ENCODE measurements around the gene ACSBG1.
"Not testable (repeated sequence)": the region's sequence is repeated elsewhere in the genome, so short reads cannot be mapped to it uniquely, and the experiment has no call there.

ACSBG1 gene

DNA sequence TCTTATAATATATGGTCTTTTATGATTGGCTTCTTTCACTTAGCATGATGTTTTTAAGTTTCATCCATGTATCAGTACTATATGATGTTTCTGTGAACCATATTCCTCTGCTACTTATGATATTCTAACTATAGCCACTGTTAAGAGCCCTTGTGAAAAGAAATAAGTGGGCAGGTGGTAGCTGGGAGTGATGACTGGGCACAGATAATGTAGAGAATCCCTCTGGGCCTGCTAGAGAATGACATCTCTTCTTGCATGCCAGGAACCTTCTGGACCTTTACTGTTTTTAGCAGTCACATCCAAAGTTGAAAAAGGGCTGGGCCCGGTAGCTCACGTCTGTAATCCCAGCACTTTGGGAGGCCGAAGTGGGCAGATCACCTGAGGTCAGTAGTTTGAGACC, 75.0 kb downstream of the ACSBG1 start:
- H3K4me3 ChIP-seq (ENCODE audit: low read depth, low read length): no peak overlapping the region
- in situ Hi-C loops (cut with HindIII; ENCODE audit: low sequenced_read_pairs): no loop called here
- DNase-seq (ENCODE audit: low read depth, low spot score): no peak
- TF ChIP-seq, protein P1, sequence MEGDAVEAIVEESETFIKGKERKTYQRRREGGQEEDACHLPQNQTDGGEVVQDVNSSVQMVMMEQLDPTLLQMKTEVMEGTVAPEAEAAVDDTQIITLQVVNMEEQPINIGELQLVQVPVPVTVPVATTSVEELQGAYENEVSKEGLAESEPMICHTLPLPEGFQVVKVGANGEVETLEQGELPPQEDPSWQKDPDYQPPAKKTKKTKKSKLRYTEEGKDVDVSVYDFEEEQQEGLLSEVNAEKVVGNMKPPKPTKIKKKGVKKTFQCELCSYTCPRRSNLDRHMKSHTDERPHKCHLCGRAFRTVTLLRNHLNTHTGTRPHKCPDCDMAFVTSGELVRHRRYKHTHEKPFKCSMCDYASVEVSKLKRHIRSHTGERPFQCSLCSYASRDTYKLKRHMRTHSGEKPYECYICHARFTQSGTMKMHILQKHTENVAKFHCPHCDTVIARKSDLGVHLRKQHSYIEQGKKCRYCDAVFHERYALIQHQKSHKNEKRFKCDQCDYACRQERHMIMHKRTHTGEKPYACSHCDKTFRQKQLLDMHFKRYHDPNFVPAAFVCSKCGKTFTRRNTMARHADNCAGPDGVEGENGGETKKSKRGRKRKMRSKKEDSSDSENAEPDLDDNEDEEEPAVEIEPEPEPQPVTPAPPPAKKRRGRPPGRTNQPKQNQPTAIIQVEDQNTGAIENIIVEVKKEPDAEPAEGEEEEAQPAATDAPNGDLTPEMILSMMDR (IDR thresholded peaks at IDR 0.05; ENCODE audit: low read depth, low read length): no peak

DNA sequence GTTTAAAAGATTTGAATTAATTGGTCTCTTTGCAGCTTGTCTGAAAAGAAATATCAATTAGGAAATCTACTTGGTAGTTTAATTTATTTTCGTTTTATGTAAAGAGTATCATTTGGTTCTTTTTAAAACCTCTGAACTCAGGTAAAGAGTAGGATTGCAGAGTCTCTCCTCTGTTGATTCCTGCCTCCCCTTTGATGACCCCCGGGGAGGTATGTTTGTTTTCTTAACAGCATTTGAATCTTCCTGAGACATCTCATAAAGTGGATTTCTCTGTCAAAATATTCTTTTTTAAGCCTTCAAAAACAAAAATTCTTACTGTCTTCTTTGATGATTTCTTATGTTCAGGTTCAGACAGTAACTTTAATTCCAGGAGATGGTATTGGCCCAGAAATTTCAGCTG, 77.2 kb downstream of the ACSBG1 start:
- no peak for DNase-seq (ENCODE audit: low read depth, low spot score)
- TF ChIP-seq, protein P1 (IDR thresholded peaks at IDR 0.05; ENCODE audit: low read depth, low read length): no peak
- in situ Hi-C loops (cut with HindIII; ENCODE audit: low sequenced_read_pairs): no loop called here
- H3K4me3 ChIP-seq (ENCODE audit: low read depth, low read length): no peak overlapping the region

DNA sequence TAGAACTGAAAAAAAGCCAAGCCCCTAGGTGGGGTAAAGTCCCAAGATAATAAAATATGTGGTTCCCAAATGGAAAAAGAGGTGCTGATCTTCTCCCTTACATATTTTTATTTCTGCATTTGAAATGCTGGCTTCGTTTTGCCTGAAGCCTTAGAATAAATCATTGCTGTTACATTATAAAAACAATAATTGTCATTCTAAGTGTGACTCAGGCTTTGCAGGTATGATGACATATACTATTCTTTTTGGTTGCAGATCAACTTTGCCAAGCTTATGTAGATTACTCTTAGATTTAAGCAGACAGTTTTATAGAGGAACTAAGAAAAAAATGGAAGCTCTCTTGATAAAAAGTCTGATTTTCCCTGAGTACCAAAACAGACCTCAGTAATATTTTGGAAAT, 77.7 kb downstream of the ACSBG1 start:
- in situ Hi-C loops (cut with HindIII; ENCODE audit: low sequenced_read_pairs): no loop called here
- no peak for DNase-seq (ENCODE audit: low read depth, low spot score)
- TF ChIP-seq, protein P1 (IDR thresholded peaks at IDR 0.05; ENCODE audit: low read depth, low read length): no peak

DNA sequence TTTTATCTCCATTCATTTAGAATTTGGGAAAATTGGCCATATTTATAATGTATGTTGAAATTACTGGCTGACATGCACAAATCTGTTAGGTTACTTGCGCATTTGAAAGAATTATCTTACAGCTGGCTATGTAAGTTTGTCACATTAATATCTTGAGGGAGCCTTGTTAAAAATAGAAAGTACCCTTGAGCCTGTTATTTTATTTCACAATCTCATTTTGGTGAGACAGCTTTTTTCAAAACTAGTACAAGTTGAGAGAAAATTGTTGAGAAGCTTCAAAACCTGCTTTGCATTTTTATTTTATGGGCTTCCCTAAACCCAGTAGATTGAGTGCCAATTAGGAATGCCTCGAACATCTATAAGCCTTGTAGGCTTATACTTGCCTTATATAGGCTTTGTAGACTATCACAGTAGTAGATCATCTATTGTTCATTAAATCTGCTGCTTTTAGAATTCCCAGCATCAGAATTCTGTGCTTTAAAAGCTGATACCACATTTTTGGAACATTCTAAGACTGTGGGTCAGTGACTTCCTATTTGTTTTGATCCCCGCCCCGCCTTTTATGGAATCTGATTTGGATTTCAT, 78.9 kb downstream of the ACSBG1 start:
- TF ChIP-seq, protein P1 (IDR thresholded peaks at IDR 0.05; ENCODE audit: low read depth, low read length): no peak
- DNase-seq (ENCODE audit: low read depth, low spot score): no peak
- in situ Hi-C loops (cut with HindIII; ENCODE audit: low sequenced_read_pairs): no loop called here
- H3K4me3 ChIP-seq (ENCODE audit: low read depth, low read length): no peak overlapping the region

More for the DNA sequence above, 77.7 kb downstream of the ACSBG1 start:
- no peak overlapping the region for H3K4me3 ChIP-seq (ENCODE audit: low read depth, low read length)

DNA sequence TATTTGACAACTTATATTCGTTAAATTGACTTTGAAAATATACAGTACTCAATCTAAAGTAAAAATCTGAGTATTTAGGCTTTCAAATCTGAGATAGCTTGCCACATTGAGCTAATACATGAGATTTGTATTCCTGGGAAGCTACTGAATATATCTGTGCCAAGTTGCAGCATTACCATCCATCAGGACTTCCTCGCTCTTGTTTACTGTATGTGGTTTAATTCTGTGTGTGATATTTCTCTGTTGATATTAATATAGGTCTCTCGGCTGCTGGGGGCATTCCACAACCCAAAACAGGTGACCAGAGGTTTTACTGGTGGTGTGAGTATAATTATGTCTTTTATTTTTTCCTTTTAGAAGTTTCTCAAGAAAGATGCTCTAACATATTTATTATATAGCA, 79.4 kb downstream of the ACSBG1 start:
- in situ Hi-C loops (cut with HindIII; ENCODE audit: low sequenced_read_pairs): no loop called here
- TF ChIP-seq, protein P1 (IDR thresholded peaks at IDR 0.05; ENCODE audit: low read depth, low read length): no peak
- DNase-seq (ENCODE audit: low read depth, low spot score): no peak
- no peak overlapping the region for H3K4me3 ChIP-seq (ENCODE audit: low read depth, low read length)

DNA sequence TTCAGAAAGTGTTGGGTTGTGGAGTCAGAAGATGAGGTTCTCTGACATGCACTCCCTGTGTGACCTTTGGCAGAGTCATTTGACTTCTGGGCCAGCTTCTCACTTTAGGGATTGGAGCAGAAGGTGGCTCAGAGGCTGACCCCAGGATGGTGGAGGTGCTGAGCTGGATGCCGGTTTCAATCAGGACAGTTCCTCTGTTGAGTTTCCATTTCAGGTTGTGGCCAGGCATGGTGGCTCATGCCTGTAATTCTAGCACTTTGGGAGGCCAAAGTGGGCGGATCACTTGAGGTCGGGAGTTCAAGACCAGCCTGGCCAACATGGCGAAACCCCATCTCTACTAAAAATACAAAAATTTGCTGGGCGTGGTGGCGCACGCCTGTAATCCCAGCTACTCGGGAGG, 83.3 kb downstream of the ACSBG1 start:
- in situ Hi-C loops (cut with HindIII; ENCODE audit: low sequenced_read_pairs); DNase-seq (ENCODE audit: low read depth, low spot score): not testable (repeated sequence)

DNA sequence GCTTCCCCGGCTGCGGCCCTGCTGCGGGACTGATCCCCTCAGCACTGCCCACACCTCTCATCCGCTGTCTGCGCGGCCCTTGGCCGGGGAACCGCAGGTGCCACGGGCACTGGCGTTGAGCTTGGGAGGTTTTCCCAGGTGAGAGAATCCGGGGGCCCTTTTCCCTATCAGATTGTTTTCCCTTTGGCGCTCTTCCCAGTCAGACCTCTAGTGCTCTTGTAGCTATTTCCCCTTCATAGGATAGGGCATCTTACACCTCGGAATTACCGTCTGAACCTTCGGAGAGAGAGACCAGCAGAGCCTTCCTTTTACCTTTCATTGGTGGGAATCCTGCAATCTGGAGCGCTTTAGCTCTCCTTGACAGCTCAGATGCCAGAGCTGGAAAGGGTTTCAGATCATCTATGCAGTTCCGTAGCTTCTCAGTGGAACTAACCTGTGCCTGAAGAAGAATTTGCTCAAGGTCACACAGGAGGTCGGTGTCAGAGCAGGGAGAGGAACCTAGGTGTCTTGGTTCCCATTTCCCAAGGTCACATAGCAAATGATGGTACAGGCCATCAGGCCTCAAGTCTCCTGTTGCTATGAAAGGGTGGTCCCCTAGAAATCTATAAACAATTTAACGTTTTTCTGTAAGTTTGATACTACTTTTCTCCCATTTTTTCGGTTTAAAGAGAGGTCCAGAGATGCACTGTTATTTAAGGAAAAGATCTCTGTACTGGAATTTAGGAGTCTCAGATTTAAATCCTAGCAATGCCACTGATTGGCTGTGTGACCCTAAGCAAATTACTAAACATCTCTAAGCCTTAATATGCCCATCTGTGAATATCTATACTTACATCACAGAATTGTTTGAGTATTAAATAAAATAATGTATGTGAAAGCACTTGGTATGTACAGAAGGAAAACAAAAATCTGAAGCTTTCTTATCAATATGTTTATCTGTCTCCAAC, 84.3 kb downstream of the ACSBG1 start:
- peak overlapping the region; percentile 72 for H3K4me3 ChIP-seq (ENCODE audit: low read depth, low read length)
- in situ Hi-C loops (cut with HindIII; ENCODE audit: low sequenced_read_pairs): no loop called here
- TF ChIP-seq, protein P1 (IDR thresholded peaks at IDR 0.05; ENCODE audit: low read depth, low read length): no peak
- DNase-seq (ENCODE audit: low read depth, low spot score): peak; percentile 21

More for the DNA sequence above, 83.3 kb downstream of the ACSBG1 start:
- H3K4me3 ChIP-seq (ENCODE audit: low read depth, low read length): not testable (repeated sequence)
